Measurements from ENCODE around the gene LRRC51. TPM values are rescaled to one million over a fixed set of nuclear protein-coding genes. Genes with fewer than 3 reads are reported as not detected.

Gene LRRC51
- total and polyA plus RNA-seq, 2 of the 4 experiments (the other 2 are of a cell fraction) = 5.3 to 5.6 TPM

DNA sequence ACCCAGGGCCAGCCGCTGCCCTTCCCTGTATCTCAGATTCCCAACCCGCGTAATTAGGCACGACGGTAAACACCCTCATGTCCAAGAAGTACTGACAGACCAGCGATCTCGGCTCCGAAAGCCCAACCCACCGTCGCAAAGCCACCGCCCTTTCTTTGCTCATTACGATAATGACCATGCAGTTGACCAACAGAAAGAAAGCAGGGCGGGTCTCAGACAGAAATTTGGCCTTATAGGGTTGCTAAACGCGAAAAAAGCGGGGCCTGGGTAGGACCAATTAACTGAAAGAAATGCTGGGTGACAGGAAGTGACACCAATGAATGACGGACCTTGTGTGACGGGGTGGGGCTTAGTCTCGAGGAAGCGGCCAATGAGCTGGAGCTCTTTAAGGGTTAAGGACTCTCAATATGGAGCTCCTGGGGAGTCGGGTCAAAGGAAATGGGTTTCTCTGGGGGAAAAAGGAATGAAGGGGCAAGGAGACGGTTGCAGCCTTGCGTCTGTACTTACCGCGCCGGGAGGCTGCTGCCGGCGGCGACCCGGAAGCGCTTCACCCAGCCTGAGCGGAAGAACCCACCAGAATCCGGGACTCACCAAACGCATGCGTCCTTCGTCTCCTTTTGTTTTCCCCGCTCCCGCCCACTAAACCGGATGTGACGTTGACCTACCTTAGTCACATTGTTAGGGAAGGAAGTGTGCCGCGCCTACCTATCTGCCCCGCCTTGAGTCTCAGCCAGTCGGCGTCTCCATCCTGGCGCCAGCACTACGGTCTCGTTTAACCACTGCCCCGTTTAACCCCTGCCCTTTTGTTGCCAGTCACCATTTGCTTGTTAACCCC lies 31.7 kb downstream of the LRRC51 start, which contains the start of gene ANAPC15:
Gene ANAPC15 (minus strand): TSS at position 553 of the 835 bp plus-strand sequence. CDS start 1,419 bp downstream, outside the sequence.
- Histone ChIP-seq H2BK15ac (ENCODE audit: low read depth, low read length) (peak within 1 kb of the TSS; percentile 89), H2AK9ac (replicated peaks; ENCODE audit: low read depth, low read length, poor library complexity) (peak within 1 kb of the TSS; percentile 99), H3K9me3 (ENCODE audit: control insufficient read depth, insufficient read depth, low read length) (no peaks in the 10 kb centered on the region), H3K27ac (ENCODE audit: insufficient read depth, low read length) (peak within 1 kb of the TSS; percentile 90), H3K4me1 (ENCODE audit: control insufficient read depth, insufficient read depth, low read length) (peaks cover 6% of the 10 kb centered on the region; the same call in 1 of the 2 replicates), H3K27me3 (ENCODE audit: control insufficient read depth, insufficient read depth, low read length) (no peaks in the 10 kb centered on the region), H4K91ac (ENCODE audit: insufficient read depth, low read depth, low read length) (peak within 1 kb of the TSS; percentile 99), H2BK20ac (ENCODE audit: low read depth, low read length) (peak within 1 kb of the TSS; percentile 94), H3K4ac (ENCODE audit: low read depth, low read length) (peak within 1 kb of the TSS; percentile 100), H2BK5ac (ENCODE audit: low read depth, low read length, poor library complexity, severe bottlenecking) (peak within 1 kb of the TSS; percentile 95), H3K36me3 (ENCODE audit: control insufficient read depth, insufficient read depth, low read length) (no peaks in the 10 kb centered on the region; the same call in 1 of the 2 replicates), H3K9me1 (ENCODE audit: insufficient read depth, low read length) (peaks cover 12% of the 10 kb centered on the region), H4K8ac (ENCODE audit: low read depth in 2 of 2, low read length in 2 of 2) (peak within 1 kb of the TSS; percentile 96 to 99), H4K20me1 (ENCODE audit: insufficient read depth, low read length) (no peaks in the 10 kb centered on the region), H2BK120ac (ENCODE audit: low read depth, low read length) (peak within 1 kb of the TSS; percentile 98), H3K9ac (ENCODE audit: low read depth, low read length) (peak within 1 kb of the TSS; percentile 94), H3K4me3 (ENCODE audit: insufficient read depth, low read depth, low read length) (peak within 1 kb of the TSS; percentile 54), H3K18ac (ENCODE audit: low read depth, low read length) (peak within 1 kb of the TSS; percentile 85), H3K23ac (ENCODE audit: low read depth, low read length) (peak within 1 kb of the TSS; percentile 100), H2AK5ac (ENCODE audit: low read depth, low read length) (peak within 1 kb of the TSS; percentile 98), H3K56ac (ENCODE audit: extremely low read depth, insufficient read depth, low read length) (peak within 1 kb of the TSS; percentile 99), H4K5ac (ENCODE audit: low read depth, low read length) (peak within 1 kb of the TSS; percentile 98), H3K79me1 (ENCODE audit: low read depth in 1 of 2, low read length in 2 of 2) (peaks cover 0 to 20% of the 10 kb centered on the region in 2 experiments; a peak in 2 of 4 replicates), H2AFZ (replicated peaks; ENCODE audit: low read length, poor library complexity) (peak within 1 kb of the TSS; percentile 96), H3K4me2 (ENCODE audit: low read depth, low read length) (peak within 1 kb of the TSS; percentile 93), H3K14ac (replicated peaks; ENCODE audit: low read depth, low read length) (peak within 1 kb of the TSS; percentile 100)
- in situ Hi-C loops (cut with MboI; ENCODE audit: low sequenced_read_pairs) = no loop called here
- ChIA-PET POLR2A (ENCODE audit: unreplicated experiment) (interaction anchor here (1.0 kb wide), 1 partner anchor 10 kb away, joined by 4 read pairs; the partner anchor contains the start of gene LAMTOR1), CTCF (interaction anchor here (0.7 to 1.8 kb wide), 2 partner anchors 32 to 87 kb away, joined by 3 to 6 read pairs; no protein-coding TSS in a partner anchor)
- dilution Hi-C loops (cut with HindIII; ENCODE audit: low sequenced_read_pairs, unreplicated experiment) = no loop called here
- ATAC-seq (ENCODE audit: low read depth) (peak; percentile 95), DNase-seq (peak; percentile 99)
- intact Hi-C loops (cut with micrococcal nuclease) = no loop called here
- WGBS, 2 experiments (ENCODE audit: extremely low coverage in 2 of 2, insufficient read length in 1 of 2) = 1% methylated on average over 30 of the region's 49 CpGs; no CpG with 5 or more reads in 1 of the 2 experiments
- BruUV-seq (replicated peaks) = no TSS peak
- TF ChIP-seq, protein P1, sequence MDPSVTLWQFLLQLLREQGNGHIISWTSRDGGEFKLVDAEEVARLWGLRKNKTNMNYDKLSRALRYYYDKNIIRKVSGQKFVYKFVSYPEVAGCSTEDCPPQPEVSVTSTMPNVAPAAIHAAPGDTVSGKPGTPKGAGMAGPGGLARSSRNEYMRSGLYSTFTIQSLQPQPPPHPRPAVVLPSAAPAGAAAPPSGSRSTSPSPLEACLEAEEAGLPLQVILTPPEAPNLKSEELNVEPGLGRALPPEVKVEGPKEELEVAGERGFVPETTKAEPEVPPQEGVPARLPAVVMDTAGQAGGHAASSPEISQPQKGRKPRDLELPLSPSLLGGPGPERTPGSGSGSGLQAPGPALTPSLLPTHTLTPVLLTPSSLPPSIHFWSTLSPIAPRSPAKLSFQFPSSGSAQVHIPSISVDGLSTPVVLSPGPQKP (IDR thresholded peaks at IDR 0.05; ENCODE audit: borderline replicate concordance, low read depth, low read length) = no peak
- TF ChIP-seq, protein P2, sequence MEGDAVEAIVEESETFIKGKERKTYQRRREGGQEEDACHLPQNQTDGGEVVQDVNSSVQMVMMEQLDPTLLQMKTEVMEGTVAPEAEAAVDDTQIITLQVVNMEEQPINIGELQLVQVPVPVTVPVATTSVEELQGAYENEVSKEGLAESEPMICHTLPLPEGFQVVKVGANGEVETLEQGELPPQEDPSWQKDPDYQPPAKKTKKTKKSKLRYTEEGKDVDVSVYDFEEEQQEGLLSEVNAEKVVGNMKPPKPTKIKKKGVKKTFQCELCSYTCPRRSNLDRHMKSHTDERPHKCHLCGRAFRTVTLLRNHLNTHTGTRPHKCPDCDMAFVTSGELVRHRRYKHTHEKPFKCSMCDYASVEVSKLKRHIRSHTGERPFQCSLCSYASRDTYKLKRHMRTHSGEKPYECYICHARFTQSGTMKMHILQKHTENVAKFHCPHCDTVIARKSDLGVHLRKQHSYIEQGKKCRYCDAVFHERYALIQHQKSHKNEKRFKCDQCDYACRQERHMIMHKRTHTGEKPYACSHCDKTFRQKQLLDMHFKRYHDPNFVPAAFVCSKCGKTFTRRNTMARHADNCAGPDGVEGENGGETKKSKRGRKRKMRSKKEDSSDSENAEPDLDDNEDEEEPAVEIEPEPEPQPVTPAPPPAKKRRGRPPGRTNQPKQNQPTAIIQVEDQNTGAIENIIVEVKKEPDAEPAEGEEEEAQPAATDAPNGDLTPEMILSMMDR (conservative IDR thresholded peaks at IDR 0.05; ENCODE audit: low read depth, low read length) = no peak
- peak; percentile 83 for TF ChIP-seq POLR2A (IDR thresholded peaks at IDR 0.05; ENCODE audit: low read depth, low read length)
- no peak for TF ChIP-seq RCOR1 (IDR thresholded peaks at IDR 0.05; ENCODE audit: insufficient replicate concordance, low read length)
- TF ChIP-seq NFE2L2 (IDR thresholded peaks at IDR 0.05; ENCODE audit: low read depth, low read length) = peak; percentile 13; the same call in 1 of the 2 replicates
- no peak for TF ChIP-seq CHD1 (IDR thresholded peaks at IDR 0.05; ENCODE audit: low read depth, low read length)
- no peak for TF ChIP-seq BHLHE40 (IDR thresholded peaks at IDR 0.05; ENCODE audit: low read depth, low read length)
- TF ChIP-seq MXI1 (IDR thresholded peaks at IDR 0.05; ENCODE audit: borderline replicate concordance, low read depth, low read length) = peak; percentile 74
- TF ChIP-seq RAD21 (IDR thresholded peaks at IDR 0.05; ENCODE audit: low read length) = no peak
- TF ChIP-seq MAZ (IDR thresholded peaks at IDR 0.05; ENCODE audit: borderline replicate concordance, low read depth, low read length) = peak; percentile 37; the same call in 1 of the 2 replicates
- TF ChIP-seq FOS (IDR thresholded peaks at IDR 0.05; ENCODE audit: low read depth, low read length) = peak; percentile 28; the same call in 1 of the 2 replicates
- peak; percentile 50 for TF ChIP-seq CEBPB (IDR thresholded peaks at IDR 0.05; ENCODE audit: low read depth, low read length)
- 0 out of 2 replicates have a peak, but pooled peaks have one; percentile 13 for TF ChIP-seq USF2 (IDR thresholded peaks at IDR 0.05; ENCODE audit: low read depth, low read length)
